Measurements from ENCODE around the gene KCTD16.

Gene KCTD16

DNA sequence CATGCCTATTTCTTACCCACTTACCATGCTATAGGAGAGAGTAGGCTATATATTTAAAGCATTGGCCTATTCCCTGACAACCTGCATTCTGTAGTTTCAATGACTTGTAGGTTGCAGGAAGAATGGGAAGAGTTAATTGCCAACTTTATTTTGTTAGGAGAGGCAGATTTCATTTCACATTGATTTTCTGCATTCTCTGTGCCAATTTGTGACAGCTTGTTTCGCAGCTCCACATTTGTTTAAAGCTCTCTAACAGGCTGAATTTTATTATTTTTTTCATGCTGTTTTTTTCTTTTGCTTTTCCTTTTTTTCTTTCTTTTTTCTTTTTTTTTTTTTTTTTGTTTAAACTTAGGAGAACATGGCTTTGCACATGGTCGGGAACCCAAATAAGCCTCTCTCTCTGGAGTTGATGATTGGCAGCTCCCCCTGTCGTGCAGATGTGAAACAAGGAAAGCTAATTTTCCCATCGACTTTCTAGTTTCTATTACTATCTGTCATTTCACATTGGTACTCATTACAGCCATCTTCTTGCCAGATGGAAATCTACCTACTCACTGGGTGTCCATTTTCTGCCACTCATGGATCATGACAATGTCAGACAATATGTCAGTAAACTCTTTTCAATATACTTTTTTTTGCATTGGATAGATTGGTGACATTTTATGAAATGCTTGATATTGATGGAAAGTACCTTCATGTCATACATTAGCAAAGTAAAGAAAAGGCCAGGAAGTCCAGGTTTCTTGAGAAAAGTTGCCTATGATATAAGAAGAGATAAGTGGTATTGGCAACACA, 223.2 kb downstream of the KCTD16 start:
- H4K20me1 ChIP-seq (ENCODE audit: insufficient read depth, low read length, poor library complexity, severe bottlenecking), result no peaks in the 10 kb centered on the region
- no peak overlapping the region for H2AFZ ChIP-seq (ENCODE audit: low read length)
- H3K27me3 ChIP-seq (ENCODE audit: insufficient read depth, low read length, poor library complexity, severe bottlenecking), result no peaks in the 10 kb centered on the region
- H3K4me1 ChIP-seq (ENCODE audit: insufficient read depth, low read length, poor library complexity, severe bottlenecking), result no peaks in the 10 kb centered on the region
- H3K4me2 ChIP-seq (ENCODE audit: low read depth, low read length, poor library complexity, severe bottlenecking), result no peak overlapping the region
- H3F3A ChIP-seq (ENCODE audit: low read depth), result no peaks in the 10 kb centered on the region
- no peak overlapping the region for H3K4me3 ChIP-seq (ENCODE audit: low read length, poor library complexity, severe bottlenecking)
- no peaks in the 10 kb centered on the region for H3K36me3 ChIP-seq (ENCODE audit: insufficient read depth, low read length)
- no peaks in the 10 kb centered on the region for H3K79me2 ChIP-seq (ENCODE audit: insufficient read depth, low read length)
- H3K9me2 ChIP-seq (replicated peaks; ENCODE audit: low read depth, low read length), result no peaks in the 10 kb centered on the region
- H3K9me3 ChIP-seq (ENCODE audit: insufficient read depth, low read depth, low read length), result no peaks in the 10 kb centered on the region
- TF ChIP-seq EZH2phosphoT487 (IDR thresholded peaks at IDR 0.05; ENCODE audit: borderline replicate concordance), result no peak
- H3K9ac ChIP-seq (ENCODE audit: low read depth, low read length, poor library complexity, severe bottlenecking), result no peak overlapping the region

DNA sequence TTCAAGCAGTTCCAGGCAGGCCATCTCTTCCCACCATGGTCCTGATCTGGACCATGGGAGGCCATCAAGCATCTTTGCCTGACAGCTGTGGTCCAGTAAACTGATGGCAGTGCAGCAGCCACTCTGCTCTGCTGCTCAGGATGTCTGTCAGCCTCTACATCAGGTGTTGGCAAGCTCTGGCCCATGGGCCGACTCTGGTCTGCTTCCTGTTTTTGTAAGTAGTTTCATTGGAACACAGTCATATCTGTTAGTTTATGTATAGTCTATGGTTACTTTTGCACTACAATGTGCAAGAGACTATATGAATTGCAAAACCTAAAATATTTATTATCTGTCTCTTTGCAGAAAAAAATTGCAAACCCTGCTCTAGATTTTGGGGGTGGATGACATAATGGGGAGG, 225.0 kb downstream of the KCTD16 start:
- Histone ChIP-seq H3F3A (ENCODE audit: low read depth) (no peaks in the 10 kb centered on the region), H3K36me3 (ENCODE audit: insufficient read depth, low read length) (no peaks in the 10 kb centered on the region), H3K4me3 (ENCODE audit: low read length, poor library complexity, severe bottlenecking) (no peak overlapping the region), H3K9me3 (ENCODE audit: insufficient read depth, low read depth, low read length) (no peaks in the 10 kb centered on the region), H3K4me2 (ENCODE audit: low read depth, low read length, poor library complexity, severe bottlenecking) (no peak overlapping the region), H3K79me2 (ENCODE audit: insufficient read depth, low read length) (no peaks in the 10 kb centered on the region), H3K4me1 (ENCODE audit: insufficient read depth, low read length, poor library complexity, severe bottlenecking) (no peaks in the 10 kb centered on the region), H4K20me1 (ENCODE audit: insufficient read depth, low read length, poor library complexity, severe bottlenecking) (no peaks in the 10 kb centered on the region), H3K9ac (ENCODE audit: low read depth, low read length, poor library complexity, severe bottlenecking) (no peak overlapping the region), H3K9me2 (replicated peaks; ENCODE audit: low read depth, low read length) (no peaks in the 10 kb centered on the region), H3K27me3 (ENCODE audit: insufficient read depth, low read length, poor library complexity, severe bottlenecking) (no peaks in the 10 kb centered on the region), H2AFZ (ENCODE audit: low read length) (no peak overlapping the region)
- TF ChIP-seq, protein P1, sequence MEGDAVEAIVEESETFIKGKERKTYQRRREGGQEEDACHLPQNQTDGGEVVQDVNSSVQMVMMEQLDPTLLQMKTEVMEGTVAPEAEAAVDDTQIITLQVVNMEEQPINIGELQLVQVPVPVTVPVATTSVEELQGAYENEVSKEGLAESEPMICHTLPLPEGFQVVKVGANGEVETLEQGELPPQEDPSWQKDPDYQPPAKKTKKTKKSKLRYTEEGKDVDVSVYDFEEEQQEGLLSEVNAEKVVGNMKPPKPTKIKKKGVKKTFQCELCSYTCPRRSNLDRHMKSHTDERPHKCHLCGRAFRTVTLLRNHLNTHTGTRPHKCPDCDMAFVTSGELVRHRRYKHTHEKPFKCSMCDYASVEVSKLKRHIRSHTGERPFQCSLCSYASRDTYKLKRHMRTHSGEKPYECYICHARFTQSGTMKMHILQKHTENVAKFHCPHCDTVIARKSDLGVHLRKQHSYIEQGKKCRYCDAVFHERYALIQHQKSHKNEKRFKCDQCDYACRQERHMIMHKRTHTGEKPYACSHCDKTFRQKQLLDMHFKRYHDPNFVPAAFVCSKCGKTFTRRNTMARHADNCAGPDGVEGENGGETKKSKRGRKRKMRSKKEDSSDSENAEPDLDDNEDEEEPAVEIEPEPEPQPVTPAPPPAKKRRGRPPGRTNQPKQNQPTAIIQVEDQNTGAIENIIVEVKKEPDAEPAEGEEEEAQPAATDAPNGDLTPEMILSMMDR (conservative IDR thresholded peaks at IDR 0.05; ENCODE audit: low read length), result no peak
- no peak for TF ChIP-seq EZH2phosphoT487 (IDR thresholded peaks at IDR 0.05; ENCODE audit: borderline replicate concordance)

DNA sequence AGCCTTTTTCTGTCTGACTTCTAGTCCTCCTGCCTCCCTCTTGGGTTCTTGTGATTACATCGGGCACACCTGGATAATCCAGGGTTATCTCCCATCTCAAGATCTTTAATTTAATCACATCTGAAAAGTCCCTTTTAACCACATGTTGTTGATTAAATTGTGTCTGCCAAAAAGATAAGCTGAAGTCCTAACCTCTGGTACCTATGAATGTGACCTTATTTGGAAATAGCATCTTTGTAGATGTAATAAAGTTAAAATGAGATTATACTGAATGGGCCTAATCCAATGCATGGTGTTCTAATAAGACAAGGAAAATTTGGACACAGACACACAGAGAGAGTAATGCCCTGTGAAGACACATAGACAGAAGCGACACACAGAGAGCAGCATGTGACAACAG, 232.4 kb downstream of the KCTD16 start:
- Histone ChIP-seq H3K9me3 (ENCODE audit: insufficient read depth, low read depth, low read length) (no peaks in the 10 kb centered on the region), H2AFZ (ENCODE audit: low read length) (no peak overlapping the region), H3K9me2 (replicated peaks; ENCODE audit: low read depth, low read length) (no peaks in the 10 kb centered on the region), H3F3A (ENCODE audit: low read depth) (no peaks in the 10 kb centered on the region), H3K79me2 (ENCODE audit: insufficient read depth, low read length) (no peaks in the 10 kb centered on the region), H3K4me2 (ENCODE audit: low read depth, low read length, poor library complexity, severe bottlenecking) (no peak overlapping the region), H3K27me3 (ENCODE audit: insufficient read depth, low read length, poor library complexity, severe bottlenecking) (no peaks in the 10 kb centered on the region), H3K36me3 (ENCODE audit: insufficient read depth, low read length) (no peaks in the 10 kb centered on the region), H3K9ac (ENCODE audit: low read depth, low read length, poor library complexity, severe bottlenecking) (no peak overlapping the region), H3K4me3 (ENCODE audit: low read length, poor library complexity, severe bottlenecking) (no peak overlapping the region), H3K4me1 (ENCODE audit: insufficient read depth, low read length, poor library complexity, severe bottlenecking) (no peaks in the 10 kb centered on the region), H4K20me1 (ENCODE audit: insufficient read depth, low read length, poor library complexity, severe bottlenecking) (no peaks in the 10 kb centered on the region)
- TF ChIP-seq, protein P1 (conservative IDR thresholded peaks at IDR 0.05; ENCODE audit: low read length), result no peak
- TF ChIP-seq EZH2phosphoT487 (IDR thresholded peaks at IDR 0.05; ENCODE audit: borderline replicate concordance), result no peak

Data from Loucy (cell line).